IPS DF 4.7 (cell line): ENCODE measurements around the gene PMFBP1.
"Not testable (repeated sequence)": the region's sequence is repeated elsewhere in the genome, so short reads cannot be mapped to it uniquely, and the experiment has no call there.

Experiments used
- DNase-seq: peaks from one replicate; pipeline ENCODE4 v3.0.0-alpha.2; 2013; ENCODE audit warnings: low spot score; ENCODE audit errors: extremely low read depth

The PMFBP1 gene

GRCh38 chr16:72108353-72109102 is 63.4 kb downstream of the PMFBP1 start:
- DNase-seq = no peak

- DNase-seq = no peak
These were observed 64.6 kb downstream of the PMFBP1 start for GRCh38 chr16:72107371-72107770.

- no peak for DNase-seq
These were observed 66.0 kb downstream of the PMFBP1 start for GRCh38 chr16:72105978-72106377.

GRCh38 chr16:72104905-72105304 is 67.0 kb downstream of the PMFBP1 start:
- DNase-seq = no peak

GRCh38 chr16:72101195-72101594 is 70.8 kb downstream of the PMFBP1 start:
- no peak for DNase-seq

- peak; percentile 49 for DNase-seq
These were observed 72.6 kb downstream of the PMFBP1 start for GRCh38 chr16:72099377-72099818.

GRCh38 chr16:72098936-72099335 is 73.0 kb downstream of the PMFBP1 start:
- no peak for DNase-seq

GRCh38 chr16:72094266-72094610 is 77.7 kb downstream of the PMFBP1 start:
- DNase-seq = no peak

GRCh38 chr16:72093448-72094265 is 78.3 kb downstream of the PMFBP1 start, which contains the start of the genes DHX38 and TXNL4B:
Gene DHX38 (plus strand): TSS chr16:72093847. CDS start chr16:72096158, 2,311 bp downstream.
Gene TXNL4B (minus strand): TSS chr16:72093620. CDS start chr16:72090749, 2,871 bp downstream.
- peak; percentile 98 for DNase-seq

- DNase-seq = no peak
These were observed 79.0 kb downstream of the PMFBP1 start for GRCh38 chr16:72092832-72093447.

GRCh38 chr16:72091217-72091616 is 80.7 kb downstream of the PMFBP1 start:
- no peak for DNase-seq

GRCh38 chr16:72085002-72085401 is 87.0 kb downstream of the PMFBP1 start:
- DNase-seq = no peak

GRCh38 chr16:72084445-72084844 is 87.5 kb downstream of the PMFBP1 start:
- DNase-seq = no peak

- DNase-seq = no peak
These were observed 88.1 kb downstream of the PMFBP1 start for GRCh38 chr16:72083778-72084404.

GRCh38 chr16:72076991-72077706 is 94.8 kb downstream of the PMFBP1 start:
- not testable (repeated sequence) for DNase-seq

GRCh38 chr16:72075067-72075466 is 96.9 kb downstream of the PMFBP1 start:
- DNase-seq = not testable (repeated sequence)

- no peak for DNase-seq
These were observed 98.3 kb downstream of the PMFBP1 start for GRCh38 chr16:72073560-72074230.

- no peak for DNase-seq
These were observed 99.2 kb downstream of the PMFBP1 start for GRCh38 chr16:72072514-72073342.
